Progenitor cell of endocrine pancreas (in vitro differentiated cells): ENCODE data around the gene CACNA2D4. TPM values are rescaled to one million over a fixed set of nuclear protein-coding genes. Genes with fewer than 3 reads are reported as not detected.

ENCODE experiments used
- DNase-seq: peaks from one replicate; pipeline ENCODE4 v3.0.0; 2021; ENCODE audit warnings: low spot score; ENCODE audit not compliant: unreplicated experiment
- H3K27ac Mint-ChIP-seq: 2 replicates; pipeline ENCODE4 v1.8.0; 2021; ENCODE audit warnings: mild to moderate bottlenecking, moderate library complexity, mixed read lengths
- H3K27me3 Mint-ChIP-seq: 2 replicates; pipeline ENCODE4 v1.8.0; 2021; ENCODE audit warnings: mixed read lengths
- H3K36me3 Mint-ChIP-seq: 2 replicates; pipeline ENCODE4 v1.8.0; 2022; ENCODE audit warnings: mixed read lengths; ENCODE audit not compliant: insufficient read depth
- H3K4me1 Mint-ChIP-seq: 2 replicates; pipeline ENCODE4 v1.8.0; 2021; ENCODE audit warnings: low read depth, mixed read lengths
- H3K4me3 Mint-ChIP-seq: 2 replicates; pipeline ENCODE4 v1.8.0; 2021; ENCODE audit warnings: low read depth, mild to moderate bottlenecking, moderate library complexity, mixed read lengths
- H3K9me3 Mint-ChIP-seq: 2 replicates; pipeline ENCODE4 v1.8.0; 2021; ENCODE audit warnings: low read depth, mixed read lengths
- total RNA-seq: library from RNA; stranded (reverse); gene quantifications from 2 replicates; pipeline ENCODE4 v1.2.1, GENCODE V29; 2021
- TF ChIP-seq, protein P1 (sequence below): fragments of 200-600 bp; sonication (generic); IDR thresholded peaks from one replicate; pipeline ENCODE4 v1.5.0; 2021; ENCODE audit warnings: antibody characterized with exemption, mild to moderate bottlenecking; ENCODE audit not compliant: unreplicated experiment

CACNA2D4 gene
- total RNA-seq, 1 donor from 2014 or later: 0.34 TPM

DNA sequence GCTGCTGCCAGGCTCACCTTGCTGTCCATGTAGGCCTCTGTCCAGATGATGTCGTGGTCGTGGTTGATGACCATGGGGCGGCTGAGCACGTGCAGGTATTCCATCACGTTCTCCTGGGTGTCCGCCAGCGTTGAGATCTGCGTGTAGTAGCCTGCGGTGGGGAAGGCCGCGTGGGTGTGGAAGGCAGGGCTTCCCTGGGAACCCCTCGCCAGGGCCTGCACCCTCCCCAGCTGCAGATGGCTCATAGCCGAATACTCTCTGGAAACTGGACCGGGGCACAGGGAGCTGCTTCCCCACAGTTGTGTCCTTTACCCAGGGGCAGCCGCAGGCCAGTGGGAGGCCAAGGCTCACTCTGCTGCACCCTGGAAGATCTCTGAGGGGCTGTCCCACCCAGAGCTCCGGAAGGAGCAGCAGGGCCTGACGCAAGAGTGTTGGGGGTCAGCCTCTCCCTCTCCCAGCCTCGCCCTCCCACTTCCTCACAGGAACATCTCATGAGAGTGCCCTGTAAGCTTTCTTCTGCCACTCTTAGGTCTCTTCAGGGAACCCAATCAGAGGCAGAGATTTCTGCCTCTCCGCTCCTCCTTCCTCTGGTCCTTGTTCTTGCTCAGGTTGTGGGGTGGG, 35.5 kb downstream of the CACNA2D4 start:
- H3K4me1 Mint-ChIP-seq: peaks cover 9% of the 10 kb centered on the region
- TF ChIP-seq, protein P1, sequence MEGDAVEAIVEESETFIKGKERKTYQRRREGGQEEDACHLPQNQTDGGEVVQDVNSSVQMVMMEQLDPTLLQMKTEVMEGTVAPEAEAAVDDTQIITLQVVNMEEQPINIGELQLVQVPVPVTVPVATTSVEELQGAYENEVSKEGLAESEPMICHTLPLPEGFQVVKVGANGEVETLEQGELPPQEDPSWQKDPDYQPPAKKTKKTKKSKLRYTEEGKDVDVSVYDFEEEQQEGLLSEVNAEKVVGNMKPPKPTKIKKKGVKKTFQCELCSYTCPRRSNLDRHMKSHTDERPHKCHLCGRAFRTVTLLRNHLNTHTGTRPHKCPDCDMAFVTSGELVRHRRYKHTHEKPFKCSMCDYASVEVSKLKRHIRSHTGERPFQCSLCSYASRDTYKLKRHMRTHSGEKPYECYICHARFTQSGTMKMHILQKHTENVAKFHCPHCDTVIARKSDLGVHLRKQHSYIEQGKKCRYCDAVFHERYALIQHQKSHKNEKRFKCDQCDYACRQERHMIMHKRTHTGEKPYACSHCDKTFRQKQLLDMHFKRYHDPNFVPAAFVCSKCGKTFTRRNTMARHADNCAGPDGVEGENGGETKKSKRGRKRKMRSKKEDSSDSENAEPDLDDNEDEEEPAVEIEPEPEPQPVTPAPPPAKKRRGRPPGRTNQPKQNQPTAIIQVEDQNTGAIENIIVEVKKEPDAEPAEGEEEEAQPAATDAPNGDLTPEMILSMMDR: no peak
- no peak overlapping the region for H3K27ac Mint-ChIP-seq
- H3K36me3 Mint-ChIP-seq: no peaks in the 10 kb centered on the region
- peak; percentile 9 for DNase-seq
- H3K4me3 Mint-ChIP-seq: no peak overlapping the region
- peaks cover 10% of the 10 kb centered on the region for H3K27me3 Mint-ChIP-seq
- H3K9me3 Mint-ChIP-seq: peaks cover 10% of the 10 kb centered on the region

DNA sequence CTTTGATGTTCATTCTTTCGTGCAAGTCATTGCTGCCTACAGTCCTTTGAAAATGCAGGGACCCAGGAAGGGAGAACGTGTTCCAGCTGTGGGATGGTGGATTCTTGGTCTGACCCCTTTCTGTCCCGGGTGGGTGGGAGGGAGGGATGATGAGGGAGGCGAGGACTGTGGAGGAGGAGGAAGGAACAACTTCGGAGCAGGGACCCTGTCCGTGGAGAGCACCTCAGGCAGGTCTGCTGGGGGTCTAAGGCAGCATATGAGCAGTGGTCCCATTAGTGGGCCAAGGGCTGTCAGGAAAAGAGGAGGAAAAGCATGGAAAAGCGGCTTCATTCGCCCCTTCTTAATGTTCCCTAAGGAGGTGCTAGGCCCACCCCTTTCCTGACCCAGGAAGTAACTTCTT, 36.0 kb downstream of the CACNA2D4 start:
- no peak for DNase-seq
- Mint-ChIP-seq H3K4me1 (peaks cover 11% of the 10 kb centered on the region), H3K9me3 (peaks cover 4% of the 10 kb centered on the region), H3K4me3 (no peak overlapping the region), H3K36me3 (no peaks in the 10 kb centered on the region), H3K27me3 (peaks cover 10% of the 10 kb centered on the region), H3K27ac (no peak overlapping the region)
- TF ChIP-seq, protein P1: no peak

DNA sequence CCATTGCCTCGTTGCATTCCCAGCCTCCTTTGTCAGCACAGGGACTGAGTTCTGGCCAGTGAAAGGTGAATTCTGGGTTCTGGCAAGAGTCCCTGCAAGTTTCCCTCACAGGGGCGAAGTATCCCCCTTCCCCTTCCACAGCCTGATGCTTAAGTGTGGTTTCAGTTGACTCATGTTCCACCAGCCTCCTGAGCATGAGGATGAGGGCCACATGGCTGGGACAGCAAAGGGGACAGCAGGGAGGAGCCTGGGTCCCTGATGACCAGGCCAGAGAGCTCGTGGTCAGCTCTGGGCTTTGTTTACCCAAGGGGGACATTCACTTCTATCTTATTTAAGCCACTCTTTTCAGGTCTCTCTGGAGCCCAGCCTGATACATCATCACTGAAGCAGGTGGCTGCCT, 36.5 kb downstream of the CACNA2D4 start:
- peaks cover 15% of the 10 kb centered on the region for H3K4me1 Mint-ChIP-seq
- peaks cover 4% of the 10 kb centered on the region for H3K9me3 Mint-ChIP-seq
- H3K27ac Mint-ChIP-seq: no peak overlapping the region
- H3K4me3 Mint-ChIP-seq: no peak overlapping the region
- TF ChIP-seq, protein P1: no peak
- H3K36me3 Mint-ChIP-seq: no peaks in the 10 kb centered on the region
- DNase-seq: no peak
- H3K27me3 Mint-ChIP-seq: peaks cover 10% of the 10 kb centered on the region

DNA sequence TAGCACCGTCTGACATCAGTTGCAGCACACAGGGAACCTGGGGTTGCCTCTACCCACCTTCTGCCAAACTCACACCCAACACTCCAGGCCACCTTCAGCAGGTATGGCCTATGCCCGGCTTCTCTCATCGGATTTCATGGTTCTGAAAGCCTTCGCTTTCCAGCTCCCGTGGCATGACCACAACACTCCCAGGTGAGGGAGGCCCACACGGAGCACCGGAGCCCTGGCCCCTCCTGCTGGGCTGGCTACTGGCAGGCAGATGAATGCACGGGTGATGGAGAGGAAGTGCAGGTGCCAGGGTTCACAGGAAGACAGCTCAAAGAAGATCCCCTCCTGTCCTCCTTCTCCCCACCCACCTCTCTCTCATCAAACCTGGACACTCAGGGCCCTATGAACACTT, 37.2 kb downstream of the CACNA2D4 start:
- TF ChIP-seq, protein P1: no peak
- Mint-ChIP-seq H3K27ac (no peak overlapping the region), H3K4me1 (peaks cover 19% of the 10 kb centered on the region), H3K27me3 (peaks cover 10% of the 10 kb centered on the region), H3K36me3 (no peaks in the 10 kb centered on the region), H3K9me3 (no peaks in the 10 kb centered on the region), H3K4me3 (no peak overlapping the region)
- DNase-seq: no peak

DNA sequence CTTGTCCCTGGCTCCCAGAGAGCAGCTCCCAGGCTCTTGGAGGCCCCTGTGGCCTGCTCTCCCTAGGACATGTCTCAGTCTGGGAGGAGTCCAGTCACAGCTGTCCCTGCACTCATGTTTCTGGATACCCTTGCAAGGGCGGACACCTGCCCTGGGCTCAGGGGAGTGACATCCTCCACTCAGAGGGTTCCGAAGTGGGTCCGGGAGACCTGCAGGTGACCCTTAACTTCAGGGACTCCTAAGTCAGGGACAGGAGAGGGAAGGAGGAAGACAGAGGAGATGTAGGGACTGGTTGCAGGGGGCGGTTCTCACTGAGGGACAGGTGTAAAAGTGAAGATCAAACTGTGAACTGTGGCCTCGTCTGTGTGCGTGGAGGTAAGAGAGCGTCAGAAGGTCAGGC, 37.6 kb downstream of the CACNA2D4 start:
- Mint-ChIP-seq H3K4me1 (peaks cover 18% of the 10 kb centered on the region), H3K27me3 (peaks cover 10% of the 10 kb centered on the region), H3K9me3 (no peaks in the 10 kb centered on the region), H3K36me3 (no peaks in the 10 kb centered on the region), H3K4me3 (no peak overlapping the region), H3K27ac (no peak overlapping the region)
- no peak for DNase-seq
- TF ChIP-seq, protein P1: no peak
